Bronchial epithelial cell (primary cell): ENCODE measurements around the gene TNPO1. TPM values are rescaled to one million over a fixed set of nuclear protein-coding genes. Genes with fewer than 3 reads are reported as not detected.

ENCODE experiments used
- DNase-seq: peaks from one replicate; pipeline ENCODE4 v3.0.0-alpha.2; 2010; ENCODE audit warnings: low read depth
- FAIRE-seq: peaks from 2 replicates; lab custom pipeline; 2011; peaks lifted over from hg19 to GRCh38; lab: Jason Lieb, UNC
- H3K27me3 ChIP-seq: 2 replicates; pipeline ENCODE4 v1.5.1; 2011; ENCODE audit warnings: low read length; ENCODE audit not compliant: control insufficient read depth, insufficient read depth
- H3K36me3 ChIP-seq: 2 replicates; pipeline ENCODE4 v1.5.1; 2011; ENCODE audit warnings: low read length; ENCODE audit not compliant: control insufficient read depth, insufficient read depth
- H3K4me3 ChIP-seq: 2 replicates; pipeline ENCODE4 v1.5.1; 2011; ENCODE audit warnings: mild to moderate bottlenecking, low read depth, low read length, control low read depth
- CTCF ChIP-seq: IDR thresholded peaks from 2 replicates; pipeline ENCODE4 v1.5.1; 2011; ENCODE audit warnings: mild to moderate bottlenecking, moderate library complexity, low read length, control low read depth, inconsistent platforms; ENCODE audit not compliant: insufficient read depth, severe bottlenecking
- total RNA-seq: library from RNA; depleted of rRNA; stranded (reverse); fragments of >200 nt; gene quantifications from 2 replicates; pipeline ENCODE4 v1.2.1, GENCODE V29; 2014

The TNPO1 gene
- total RNA-seq, 1 donor from 2014 or later, result 329 TPM

GRCh38 chr5:72882989-72883388 is 66.5 kb downstream of the TNPO1 start:
- no peak for TF ChIP-seq CTCF
- no peak for DNase-seq
- Histone ChIP-seq H3K36me3 (peaks cover 17% of the 10 kb centered on the region), H3K27me3 (no peaks in the 10 kb centered on the region), H3K4me3 (no peak overlapping the region)
- no peak for FAIRE-seq

- DNase-seq (no peak), FAIRE-seq (no peak)
- H3K27me3 ChIP-seq, result no peaks in the 10 kb centered on the region
- TF ChIP-seq CTCF, result no peak
- H3K4me3 ChIP-seq, result no peak overlapping the region
- H3K36me3 ChIP-seq, result peaks cover 20% of the 10 kb centered on the region
Measured at GRCh38 chr5:72883850-72884249, 67.4 kb downstream of the TNPO1 start.

GRCh38 chr5:72884892-72885291 is 68.4 kb downstream of the TNPO1 start:
- TF ChIP-seq CTCF, result no peak
- Histone ChIP-seq H3K36me3 (peaks cover 19% of the 10 kb centered on the region), H3K27me3 (no peaks in the 10 kb centered on the region), H3K4me3 (no peak overlapping the region)
- no peak for FAIRE-seq
- no peak for DNase-seq

- Histone ChIP-seq H3K36me3 (peaks cover 17% of the 10 kb centered on the region), H3K27me3 (no peaks in the 10 kb centered on the region), H3K4me3 (no peak overlapping the region)
- no peak for FAIRE-seq
- TF ChIP-seq CTCF, result no peak
- DNase-seq, result no peak
Measured at GRCh38 chr5:72885824-72886223, 69.4 kb downstream of the TNPO1 start.

GRCh38 chr5:72888595-72888994 is 72.1 kb downstream of the TNPO1 start:
- no peak overlapping the region for H3K4me3 ChIP-seq
- no peaks in the 10 kb centered on the region for H3K27me3 ChIP-seq
- TF ChIP-seq CTCF, result no peak
- FAIRE-seq, result no peak
- peaks cover 16% of the 10 kb centered on the region for H3K36me3 ChIP-seq
- no peak for DNase-seq

GRCh38 chr5:72889324-72889723 is 72.9 kb downstream of the TNPO1 start:
- DNase-seq, result no peak
- FAIRE-seq, result no peak
- no peak for TF ChIP-seq CTCF

More at GRCh38 chr5:72889324-72889723, 72.9 kb downstream of the TNPO1 start:
- Histone ChIP-seq H3K27me3 (no peaks in the 10 kb centered on the region), H3K4me3 (no peak overlapping the region), H3K36me3 (peaks cover 15% of the 10 kb centered on the region)
